Measurements from ENCODE around the gene KCNQ1. TPM values are rescaled to one million over a fixed set of nuclear protein-coding genes. Genes with fewer than 3 reads are reported as not detected.

Gene KCNQ1
- polyA plus RNA-seq, 1 donor (not counting 4 experiments of a cell fraction or from before 2014, with no cell fraction given): not detected

- H3K9ac ChIP-seq (ENCODE audit: control insufficient read depth, extremely low read depth, insufficient read depth, low read length): no peak overlapping the region
- H3K27ac ChIP-seq (ENCODE audit: control insufficient read depth, insufficient read depth, low read length): no peak overlapping the region
- H3K36me3 ChIP-seq (ENCODE audit: control insufficient read depth in 2 of 2, extremely low read depth in 1 of 2, insufficient read depth in 2 of 2, low read length in 2 of 2): no peaks in the 10 kb centered on the region
- TF ChIP-seq CTCF (optimal IDR thresholded peaks at IDR 0.05 in 1 of 3, IDR thresholded peaks at IDR 0.05 in 1 of 3, conservative IDR thresholded peaks at IDR 0.05 in 1 of 3; ENCODE audit: extremely low read depth in 1 of 3, insufficient read depth in 2 of 3, low read length in 3 of 3) (no peak), EZH2 (IDR thresholded peaks at IDR 0.05; ENCODE audit: low read length) (no peak)
- DNase-seq (ENCODE audit: low read depth, low spot score) (no peak), FAIRE-seq (no peak)
- H3K79me2 ChIP-seq (ENCODE audit: control insufficient read depth, insufficient read depth, low read length): peaks cover 3% of the 10 kb centered on the region
- no peaks in the 10 kb centered on the region for H3K27me3 ChIP-seq (ENCODE audit: control insufficient read depth, extremely low read depth, insufficient read depth, low read length)
- no peak overlapping the region for H3K4me3 ChIP-seq (ENCODE audit: control insufficient read depth in 2 of 3, extremely low read depth in 1 of 3, insufficient read depth in 2 of 3, low read depth in 1 of 3, low read length in 3 of 3)
- H3K4me2 ChIP-seq (ENCODE audit: control insufficient read depth, extremely low read depth, insufficient read depth, low read depth, low read length): no peak overlapping the region
- no peaks in the 10 kb centered on the region for H3K4me1 ChIP-seq (ENCODE audit: control insufficient read depth, extremely low read depth, insufficient read depth, low read length)
- no peak overlapping the region for H2AFZ ChIP-seq (ENCODE audit: control insufficient read depth, low read length)
- no peaks in the 10 kb centered on the region for H4K20me1 ChIP-seq (ENCODE audit: control insufficient read depth, extremely low read depth, insufficient read depth, low read length)
- H3K9me1 ChIP-seq (ENCODE audit: control insufficient read depth, extremely low read depth, insufficient read depth, low read length): no peaks in the 10 kb centered on the region
- no peaks in the 10 kb centered on the region for H3K9me3 ChIP-seq (ENCODE audit: control insufficient read depth, low read depth, low read length)
- dilution Hi-C loops (cut with MboI; ENCODE audit: extremely low pct_ligation_motif_present, low sequenced_read_pairs): no loop called here
Observed at GRCh38 chr11:2687223-2687530, 242.4 kb downstream of the KCNQ1 start.

- H3K9me3 ChIP-seq (ENCODE audit: control insufficient read depth, low read depth, low read length): no peaks in the 10 kb centered on the region
- H3K4me1 ChIP-seq (ENCODE audit: control insufficient read depth, extremely low read depth, insufficient read depth, low read length): no peaks in the 10 kb centered on the region
- H3K27me3 ChIP-seq (ENCODE audit: control insufficient read depth, extremely low read depth, insufficient read depth, low read length): no peaks in the 10 kb centered on the region
- DNase-seq (ENCODE audit: low read depth, low spot score) (no peak), FAIRE-seq (no peak)
- no peak overlapping the region for H3K4me3 ChIP-seq (ENCODE audit: control insufficient read depth in 2 of 3, extremely low read depth in 1 of 3, insufficient read depth in 2 of 3, low read depth in 1 of 3, low read length in 3 of 3)
- no peak overlapping the region for H3K4me2 ChIP-seq (ENCODE audit: control insufficient read depth, extremely low read depth, insufficient read depth, low read depth, low read length)
- TF ChIP-seq EZH2 (IDR thresholded peaks at IDR 0.05; ENCODE audit: low read length): no peak
- no peak for TF ChIP-seq CTCF (optimal IDR thresholded peaks at IDR 0.05 in 1 of 3, IDR thresholded peaks at IDR 0.05 in 1 of 3, conservative IDR thresholded peaks at IDR 0.05 in 1 of 3; ENCODE audit: extremely low read depth in 1 of 3, insufficient read depth in 2 of 3, low read length in 3 of 3)
- H3K36me3 ChIP-seq (ENCODE audit: control insufficient read depth in 2 of 2, extremely low read depth in 1 of 2, insufficient read depth in 2 of 2, low read length in 2 of 2): no peaks in the 10 kb centered on the region
- H4K20me1 ChIP-seq (ENCODE audit: control insufficient read depth, extremely low read depth, insufficient read depth, low read length): no peaks in the 10 kb centered on the region
- dilution Hi-C loops (cut with MboI; ENCODE audit: extremely low pct_ligation_motif_present, low sequenced_read_pairs): no loop called here
- H2AFZ ChIP-seq (ENCODE audit: control insufficient read depth, low read length): no peak overlapping the region
- no peaks in the 10 kb centered on the region for H3K9me1 ChIP-seq (ENCODE audit: control insufficient read depth, extremely low read depth, insufficient read depth, low read length)
- H3K79me2 ChIP-seq (ENCODE audit: control insufficient read depth, insufficient read depth, low read length): peaks cover 3% of the 10 kb centered on the region
- H3K27ac ChIP-seq (ENCODE audit: control insufficient read depth, insufficient read depth, low read length): no peak overlapping the region
- no peak overlapping the region for H3K9ac ChIP-seq (ENCODE audit: control insufficient read depth, extremely low read depth, insufficient read depth, low read length)
Observed at GRCh38 chr11:2687782-2688191, 243.0 kb downstream of the KCNQ1 start.

All from keratinocyte (primary cell).